GM12801 (cell line): ENCODE results near the gene SLC38A2.

ENCODE experiments used
- CTCF ChIP-seq: IDR thresholded peaks from one replicate; pipeline ENCODE4 v1.5.1; 2011; ENCODE audit warnings: control low read depth; ENCODE audit not compliant: insufficient read length; ENCODE audit errors: extremely low read depth

The SLC38A2 gene

GRCh38 chr12:46374310-46374709 is 1.7 kb upstream of the SLC38A2 start:
- TF ChIP-seq CTCF: no peak

GRCh38 chr12:46373301-46374296 is 1.0 kb upstream of the SLC38A2 start:
- no peak for TF ChIP-seq CTCF

GRCh38 chr12:46371718-46372543 is 642 bp downstream of the SLC38A2 start:
- TF ChIP-seq CTCF: no peak

- TF ChIP-seq CTCF: no peak
Observed at GRCh38 chr12:46370792-46371717, 1.5 kb downstream of the SLC38A2 start.

- no peak for TF ChIP-seq CTCF
Observed at GRCh38 chr12:46370380-46370734, 2.2 kb downstream of the SLC38A2 start.

- TF ChIP-seq CTCF: no peak
Observed at GRCh38 chr12:46369474-46370379, 2.8 kb downstream of the SLC38A2 start.
